ENCODE measurements around the gene PMIS2. TPM values are rescaled to one million over a fixed set of nuclear protein-coding genes. Genes with fewer than 3 reads are reported as not detected.
A peak's percentile ranks its signal among the peaks of the same experiment; 100 is the strongest.

Gene PMIS2
- total RNA-seq, 1 donor from 2014 or later, result not detected

GRCh38 chr19:35554076-35554475, 31.9 kb upstream of the PMIS2 start:
- no peak overlapping the region for H3K4me3 Mint-ChIP-seq
- no peak for TF ChIP-seq CTCF (conservative IDR thresholded peaks at IDR 0.05)
- H3K9me3 Mint-ChIP-seq, result no peaks in the 10 kb centered on the region
- H3K27ac Mint-ChIP-seq, result no peak overlapping the region
- H3K27me3 Mint-ChIP-seq, result peaks cover 31% of the 10 kb centered on the region
- peaks cover 8% of the 10 kb centered on the region for H3K4me1 Mint-ChIP-seq (ENCODE audit: unreplicated experiment)
- DNase-seq (ENCODE audit: extremely low spot score, unreplicated experiment), result no peak
- H3K36me3 Mint-ChIP-seq, result peaks cover 4% of the 10 kb centered on the region

- Mint-ChIP-seq H3K4me3 (peak overlapping the region; percentile 48), H3K27ac (no peak overlapping the region)
Observed at GRCh38 chr19:35555301-35556005, 30.5 kb upstream of the PMIS2 start.

GRCh38 chr19:35556025-35556590, 29.9 kb upstream of the PMIS2 start:
- TF ChIP-seq CTCF (conservative IDR thresholded peaks at IDR 0.05), result no peak
- H3K27me3 Mint-ChIP-seq, result peaks cover 51% of the 10 kb centered on the region

More at GRCh38 chr19:35555301-35556005, 30.5 kb upstream of the PMIS2 start:
- DNase-seq (ENCODE audit: extremely low spot score, unreplicated experiment), result no peak
- Mint-ChIP-seq H3K27me3 (peaks cover 44% of the 10 kb centered on the region), H3K4me1 (ENCODE audit: unreplicated experiment) (peaks cover 4% of the 10 kb centered on the region), H3K36me3 (no peaks in the 10 kb centered on the region), H3K9me3 (no peaks in the 10 kb centered on the region)
- TF ChIP-seq CTCF (conservative IDR thresholded peaks at IDR 0.05), result peak; percentile 60

GRCh38 chr19:35556846-35557538, 29.0 kb upstream of the PMIS2 start:
- Mint-ChIP-seq H3K9me3 (no peaks in the 10 kb centered on the region), H3K36me3 (no peaks in the 10 kb centered on the region), H3K27ac (no peak overlapping the region), H3K4me3 (peak overlapping the region; percentile 93), H3K27me3 (peaks cover 58% of the 10 kb centered on the region), H3K4me1 (ENCODE audit: unreplicated experiment) (peaks cover 4% of the 10 kb centered on the region)
- no peak for TF ChIP-seq CTCF (conservative IDR thresholded peaks at IDR 0.05)
- DNase-seq (ENCODE audit: extremely low spot score, unreplicated experiment), result no peak

More at GRCh38 chr19:35556025-35556590, 29.9 kb upstream of the PMIS2 start:
- peaks cover 4% of the 10 kb centered on the region for H3K4me1 Mint-ChIP-seq (ENCODE audit: unreplicated experiment)
- no peak overlapping the region for H3K27ac Mint-ChIP-seq
- peak overlapping the region; percentile 48 for H3K4me3 Mint-ChIP-seq
- H3K36me3 Mint-ChIP-seq, result no peaks in the 10 kb centered on the region
- H3K9me3 Mint-ChIP-seq, result no peaks in the 10 kb centered on the region
- DNase-seq (ENCODE audit: extremely low spot score, unreplicated experiment), result no peak

GRCh38 chr19:35557539-35558399, 28.2 kb upstream of the PMIS2 start:
- peak; percentile 89 for DNase-seq (ENCODE audit: extremely low spot score, unreplicated experiment)
- Mint-ChIP-seq H3K27ac (peak overlapping the region; percentile 77), H3K27me3 (peaks cover 64% of the 10 kb centered on the region), H3K9me3 (no peaks in the 10 kb centered on the region), H3K36me3 (no peaks in the 10 kb centered on the region), H3K4me3 (peak overlapping the region; percentile 93), H3K4me1 (ENCODE audit: unreplicated experiment) (peaks cover 4% of the 10 kb centered on the region)
- peak; percentile 13 for TF ChIP-seq CTCF (conservative IDR thresholded peaks at IDR 0.05)

Measured in type B pancreatic cell (in vitro differentiated cells).